ENCODE measurements around the gene PLGRKT. TPM values are rescaled to one million over a fixed set of nuclear protein-coding genes. Genes with fewer than 3 reads are reported as not detected.
"Not testable (repeated sequence)": the region's sequence is repeated elsewhere in the genome, so short reads cannot be mapped to it uniquely, and the experiment has no call there.

Gene PLGRKT
- total and polyA plus RNA-seq, 11 donors, result 20.8 to 37.2 (median 31.0) TPM

DNA sequence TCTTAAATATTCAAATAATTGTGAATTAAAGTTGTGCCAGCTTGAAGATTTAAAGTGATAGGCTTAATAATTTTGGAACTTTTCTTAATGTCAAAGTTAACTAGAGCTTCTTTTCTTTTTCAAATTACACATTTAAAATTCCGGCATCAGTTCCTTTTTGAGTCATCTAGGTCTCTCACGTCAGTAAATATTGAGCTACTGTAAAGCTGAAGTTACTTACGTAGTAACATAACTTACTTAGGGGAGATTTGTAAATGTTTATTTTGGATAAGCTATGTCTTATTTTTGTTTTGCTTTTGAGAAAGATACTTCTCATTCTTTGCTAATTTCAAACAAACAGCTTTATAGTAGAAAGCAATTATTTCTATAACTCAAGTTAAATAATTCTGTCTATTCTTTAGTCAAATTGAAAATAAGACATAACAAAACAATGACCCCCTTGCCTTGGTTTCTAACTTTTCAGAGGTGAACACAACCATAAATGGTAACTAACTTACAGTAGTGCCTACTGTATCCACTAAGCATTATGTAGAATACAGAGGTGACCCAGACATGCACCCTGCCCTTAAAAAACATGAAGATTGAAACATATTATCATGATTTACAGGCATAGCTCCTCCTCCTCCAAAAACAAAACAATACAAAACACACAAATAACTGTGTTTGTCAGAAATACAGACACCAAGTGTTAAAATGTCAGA is 42.4 kb upstream of the PLGRKT start:
- TF ChIP-seq CTCF (IDR thresholded peaks at IDR 0.05) (no peak), POLR2A (IDR thresholded peaks at IDR 0.05) (no peak)
- no peaks in the 10 kb centered on the region for H3K36me3 ChIP-seq
- H3K27me3 ChIP-seq, result no peaks in the 10 kb centered on the region
- H3K9me3 ChIP-seq, result no peaks in the 10 kb centered on the region
- intact Hi-C loops (cut with DNase I), result no loop called here
- 88 to 90% (median 89%) methylated on average over 3 of the region's 3 CpGs for WGBS, 4 donors
- H3K4me3 ChIP-seq, result no peak overlapping the region
- ATAC-seq, result no peak
- DNase-seq, result no peak
- no peak overlapping the region for H3K27ac ChIP-seq
- peaks cover 0 to 3% (median 0%) of the 10 kb centered on the region in 12 donors for H3K4me1 ChIP-seq

DNA sequence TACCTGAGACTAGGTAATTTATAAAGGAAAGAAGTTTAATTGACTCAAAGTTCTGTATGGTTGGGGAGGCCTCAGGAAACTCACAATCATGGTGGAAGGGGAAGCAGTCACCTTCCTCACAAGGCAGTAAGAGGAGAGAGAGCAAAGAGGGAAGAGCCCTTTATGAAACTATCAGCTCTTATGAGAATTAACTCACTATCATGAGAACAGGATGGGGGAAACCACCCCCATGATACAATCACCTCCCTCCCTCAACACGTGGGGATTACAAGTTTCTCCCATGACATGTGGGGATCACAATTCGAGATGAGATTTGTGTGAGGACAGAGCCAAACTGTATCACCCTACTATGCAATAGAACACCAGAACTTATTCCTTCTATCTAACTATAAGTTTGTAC is 40.5 kb upstream of the PLGRKT start:
- Histone ChIP-seq H3K9me3 (no peaks in the 10 kb centered on the region), H3K4me3 (no peak overlapping the region), H3K27me3 (no peaks in the 10 kb centered on the region), H3K27ac (no peak overlapping the region), H3K4me1 (peaks cover 0 to 3% (median 0%) of the 10 kb centered on the region in 12 donors), H3K36me3 (no peaks in the 10 kb centered on the region)
- 69 to 78% (median 71%) methylated on average over 2 of the region's 2 CpGs for WGBS, 4 donors
- DNase-seq, result no peak
- TF ChIP-seq CTCF (IDR thresholded peaks at IDR 0.05), result no peak
- TF ChIP-seq POLR2A (IDR thresholded peaks at IDR 0.05), result no peak
- no peak for ATAC-seq
- intact Hi-C loops (cut with DNase I), result no loop called here

DNA sequence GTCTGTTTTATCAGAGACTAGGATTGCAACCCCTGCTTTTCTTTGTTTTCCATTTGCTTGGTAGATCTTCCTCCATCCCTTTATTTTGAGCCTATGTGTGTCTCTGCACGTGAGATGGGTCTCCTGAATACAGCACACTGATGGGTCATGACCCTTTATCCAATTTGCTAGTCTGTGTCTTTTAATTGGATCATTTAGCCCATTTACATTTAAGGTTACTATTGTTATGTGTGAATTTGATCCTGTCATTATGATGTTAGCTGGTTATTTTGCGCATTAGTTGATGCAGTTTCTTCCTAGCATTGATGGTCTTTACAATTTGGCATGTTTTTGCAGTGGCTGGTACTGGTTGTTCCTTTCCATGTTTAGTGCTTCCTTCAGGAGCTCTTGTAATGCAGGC is 37.9 kb upstream of the PLGRKT start:
- H3K27ac ChIP-seq; H3K4me3 ChIP-seq; H3K9me3 ChIP-seq; H3K27me3 ChIP-seq; H3K4me1 ChIP-seq; DNase-seq; ATAC-seq; H3K36me3 ChIP-seq; intact Hi-C loops (cut with DNase I): not testable (repeated sequence)
- 89 to 98% (median 90%) methylated on average over 2 of the region's 2 CpGs for WGBS, 4 donors

GRCh38 chr9:5470816-5471215 is 33.1 kb upstream of the PLGRKT start:
- no peaks in the 10 kb centered on the region for H3K27me3 ChIP-seq
- H3K27ac ChIP-seq, result no peak overlapping the region
- H3K4me1 ChIP-seq, result peaks cover 0 to 10% (median 0%) of the 10 kb centered on the region in 12 donors
- intact Hi-C loops (cut with DNase I), result no loop called here
- H3K36me3 ChIP-seq, result peaks cover 0 to 42% (median 27%) of the 10 kb centered on the region in 9 donors
- no peaks in the 10 kb centered on the region for H3K9me3 ChIP-seq
- ATAC-seq (no peak), DNase-seq (no peak)
- TF ChIP-seq CTCF (IDR thresholded peaks at IDR 0.05) (no peak), POLR2A (IDR thresholded peaks at IDR 0.05) (no peak)
- no peak overlapping the region for H3K4me3 ChIP-seq
- 92 to 97% (median 95%) methylated on average over 3 of the region's 3 CpGs for WGBS, 4 donors

GRCh38 chr9:5470122-5470521 is 32.4 kb upstream of the PLGRKT start:
- Histone ChIP-seq H3K9me3 (no peaks in the 10 kb centered on the region), H3K36me3 (peaks cover 0 to 49% (median 34%) of the 10 kb centered on the region in 9 donors), H3K4me3 (no peak overlapping the region), H3K4me1 (peaks cover 0 to 16% (median 0%) of the 10 kb centered on the region in 12 donors), H3K27me3 (no peaks in the 10 kb centered on the region), H3K27ac (no peak overlapping the region)
- ATAC-seq (no peak), DNase-seq (no peak)
- no peak for TF ChIP-seq POLR2A (IDR thresholded peaks at IDR 0.05)
- no peak for TF ChIP-seq CTCF (IDR thresholded peaks at IDR 0.05)
- intact Hi-C loops (cut with DNase I), result no loop called here
- WGBS, 4 donors, result 78 to 92% (median 91%) methylated on average over 1 of the region's 1 CpG
